ENCODE results near the gene MAP3K9.

The MAP3K9 gene

GRCh38 chr14:70785556-70785955 is 23.8 kb downstream of the MAP3K9 start:
- no peak for DNase-seq (ENCODE audit: low spot score)

- no peak for DNase-seq (ENCODE audit: low spot score)
Measured at GRCh38 chr14:70784886-70785285, 24.4 kb downstream of the MAP3K9 start.

GRCh38 chr14:70782361-70782760 is 27.0 kb downstream of the MAP3K9 start:
- no peak for DNase-seq (ENCODE audit: low spot score)

- no peak for DNase-seq (ENCODE audit: low spot score)
Measured at GRCh38 chr14:70780396-70781075, 28.8 kb downstream of the MAP3K9 start.

GRCh38 chr14:70779667-70780066 is 29.6 kb downstream of the MAP3K9 start:
- no peak for DNase-seq (ENCODE audit: low spot score)

GRCh38 chr14:70776197-70776596 is 33.1 kb downstream of the MAP3K9 start:
- DNase-seq (ENCODE audit: low spot score): no peak

- DNase-seq (ENCODE audit: low spot score): no peak
Measured at GRCh38 chr14:70773182-70773862, 36.0 kb downstream of the MAP3K9 start.

- DNase-seq (ENCODE audit: low spot score): no peak
Measured at GRCh38 chr14:70771781-70772212, 37.5 kb downstream of the MAP3K9 start.

GRCh38 chr14:70770490-70770889 is 38.8 kb downstream of the MAP3K9 start:
- no peak for DNase-seq (ENCODE audit: low spot score)

GRCh38 chr14:70759398-70759797 is 49.9 kb downstream of the MAP3K9 start:
- no peak for DNase-seq (ENCODE audit: low spot score)

- DNase-seq (ENCODE audit: low spot score): no peak
Measured at GRCh38 chr14:70755655-70756054, 53.7 kb downstream of the MAP3K9 start.

- no peak for DNase-seq (ENCODE audit: low spot score)
Measured at GRCh38 chr14:70754991-70755390, 54.3 kb downstream of the MAP3K9 start.

- no peak for DNase-seq (ENCODE audit: low spot score)
Measured at GRCh38 chr14:70753518-70753953, 55.8 kb downstream of the MAP3K9 start.

- no peak for DNase-seq (ENCODE audit: low spot score)
Measured at GRCh38 chr14:70748422-70748821, 60.9 kb downstream of the MAP3K9 start.

- DNase-seq (ENCODE audit: low spot score): no peak
Measured at GRCh38 chr14:70744641-70745040, 64.7 kb downstream of the MAP3K9 start.

GRCh38 chr14:70742316-70742715 is 67.0 kb downstream of the MAP3K9 start:
- DNase-seq (ENCODE audit: low spot score): no peak

GRCh38 chr14:70741482-70741881 is 67.8 kb downstream of the MAP3K9 start:
- DNase-seq (ENCODE audit: low spot score): no peak

GRCh38 chr14:70735043-70735442 is 74.3 kb downstream of the MAP3K9 start:
- DNase-seq (ENCODE audit: low spot score): no peak

- DNase-seq (ENCODE audit: low spot score): no peak
Measured at GRCh38 chr14:70731447-70732239, 77.7 kb downstream of the MAP3K9 start.

GRCh38 chr14:70730393-70730792 is 78.9 kb downstream of the MAP3K9 start:
- DNase-seq (ENCODE audit: low spot score): no peak

- DNase-seq (ENCODE audit: low spot score): no peak
Measured at GRCh38 chr14:70726651-70727375, 82.5 kb downstream of the MAP3K9 start.

- no peak for DNase-seq (ENCODE audit: low spot score)
Measured at GRCh38 chr14:70724944-70725343, 84.4 kb downstream of the MAP3K9 start.
